Measurements from ENCODE around the gene KDELR1. TPM values are rescaled to one million over a fixed set of nuclear protein-coding genes. Genes with fewer than 3 reads are reported as not detected.

Gene KDELR1
- total RNA-seq, 1 experiment from 2014 or later, result 375 TPM

- Mint-ChIP-seq H3K27me3 (ENCODE audit: insufficient read depth, unreplicated experiment) (no peaks in the 10 kb centered on the region), H3K4me3 (ENCODE audit: unreplicated experiment) (no peak overlapping the region), H3K9me3 (ENCODE audit: unreplicated experiment) (no peaks in the 10 kb centered on the region), H3K27ac (ENCODE audit: unreplicated experiment) (no peak overlapping the region), H3K36me3 (ENCODE audit: insufficient read depth, unreplicated experiment) (no peaks in the 10 kb centered on the region), H3K4me1 (ENCODE audit: low read depth, unreplicated experiment) (peaks cover 8% of the 10 kb centered on the region)
- no peak overlapping the region for H3K4me3 ChIP-seq (ENCODE audit: low read depth, low read length)
- ChIA-PET CTCF (interaction anchor here (0.5 to 1.0 kb wide), 2 partner anchors 22 to 993 kb away, joined by 4 to 5 read pairs; partner anchors contain the start of genes DHX34, SYNGR4 and TMEM143), POLR2A (no interaction called here)
- no peaks in the 10 kb centered on the region for H3K9me3 ChIP-seq
- no TSS peak for BruUV-seq (replicated peaks)
- no peaks in the 10 kb centered on the region for H3K27me3 ChIP-seq (replicated peaks; ENCODE audit: control insufficient read depth, insufficient read depth, low read length)
- no peaks in the 10 kb centered on the region for H3K4me1 ChIP-seq
- no peak for TF ChIP-seq CTCF (IDR thresholded peaks at IDR 0.05; ENCODE audit: insufficient read depth in 1 of 2, low read depth in 1 of 2, low read length in 1 of 2, severe bottlenecking in 1 of 2, unreplicated experiment in 1 of 2)
- no peaks in the 10 kb centered on the region; the same call in 1 of the 2 replicates for H3K36me3 ChIP-seq (ENCODE audit: control insufficient read depth, insufficient read depth, low read length)
- intact Hi-C loops (cut with micrococcal nuclease; ENCODE audit: unreplicated experiment), result no loop called here
- no peak for DNase-seq
Observed at GRCh38 chr19:48341515-48342413, 49.6 kb downstream of the KDELR1 start.

GRCh38 chr19:48340995-48341394, 50.4 kb downstream of the KDELR1 start:
- Mint-ChIP-seq H3K4me1 (ENCODE audit: low read depth, unreplicated experiment) (peaks cover under 1% of the 10 kb centered on the region), H3K27ac (ENCODE audit: unreplicated experiment) (no peak overlapping the region), H3K9me3 (ENCODE audit: unreplicated experiment) (no peaks in the 10 kb centered on the region), H3K27me3 (ENCODE audit: insufficient read depth, unreplicated experiment) (no peaks in the 10 kb centered on the region), H3K4me3 (ENCODE audit: unreplicated experiment) (no peak overlapping the region), H3K36me3 (ENCODE audit: insufficient read depth, unreplicated experiment) (no peaks in the 10 kb centered on the region)
- no peak for DNase-seq
- Histone ChIP-seq H3K36me3 (ENCODE audit: control insufficient read depth, insufficient read depth, low read length) (no peaks in the 10 kb centered on the region; the same call in 1 of the 2 replicates), H3K9me3 (no peaks in the 10 kb centered on the region), H3K4me1 (no peaks in the 10 kb centered on the region), H3K4me3 (ENCODE audit: low read depth, low read length) (no peak overlapping the region), H3K27me3 (replicated peaks; ENCODE audit: control insufficient read depth, insufficient read depth, low read length) (no peaks in the 10 kb centered on the region)
- intact Hi-C loops (cut with micrococcal nuclease; ENCODE audit: unreplicated experiment), result no loop called here
- CTCF ChIA-PET, result interaction anchor here (0.5 to 1.0 kb wide), 2 partner anchors 23 to 992 kb away, joined by 4 to 5 read pairs; partner anchors contain the start of genes DHX34, SYNGR4 and TMEM143
- no TSS peak for BruUV-seq (replicated peaks)
- POLR2A ChIA-PET, result no interaction called here
- no peak for TF ChIP-seq CTCF (IDR thresholded peaks at IDR 0.05; ENCODE audit: insufficient read depth in 1 of 2, low read depth in 1 of 2, low read length in 1 of 2, severe bottlenecking in 1 of 2, unreplicated experiment in 1 of 2)

- CTCF ChIA-PET, result interaction anchor here (0.7 kb wide), 1 partner anchor 52 kb away, joined by 3 read pairs; the partner anchor contains the start of gene KDELR1
- POLR2A ChIA-PET, result interaction anchor here (0.6 to 1.3 kb wide), 2 partner anchors 18 to 810 kb away, joined by 3 read pairs; no protein-coding TSS in a partner anchor
Observed at GRCh38 chr19:48338802-48339503, 52.4 kb downstream of the KDELR1 start.

More at GRCh38 chr19:48338802-48339503, 52.4 kb downstream of the KDELR1 start:
- Histone ChIP-seq H3K4me1 (no peaks in the 10 kb centered on the region), H3K4me3 (ENCODE audit: low read depth, low read length) (no peak overlapping the region), H3K27me3 (replicated peaks; ENCODE audit: control insufficient read depth, insufficient read depth, low read length) (no peaks in the 10 kb centered on the region), H3K36me3 (ENCODE audit: control insufficient read depth, insufficient read depth, low read length) (no peaks in the 10 kb centered on the region; the same call in 1 of the 2 replicates), H3K9me3 (no peaks in the 10 kb centered on the region)
- intact Hi-C loops (cut with micrococcal nuclease; ENCODE audit: unreplicated experiment), result no loop called here
- Mint-ChIP-seq H3K9me3 (ENCODE audit: unreplicated experiment) (no peaks in the 10 kb centered on the region), H3K36me3 (ENCODE audit: insufficient read depth, unreplicated experiment) (peaks cover 7% of the 10 kb centered on the region), H3K27me3 (ENCODE audit: insufficient read depth, unreplicated experiment) (no peaks in the 10 kb centered on the region), H3K4me1 (ENCODE audit: low read depth, unreplicated experiment) (peaks cover 7% of the 10 kb centered on the region), H3K4me3 (ENCODE audit: unreplicated experiment) (no peak overlapping the region), H3K27ac (ENCODE audit: unreplicated experiment) (no peak overlapping the region)
- TF ChIP-seq CTCF (IDR thresholded peaks at IDR 0.05; ENCODE audit: insufficient read depth in 1 of 2, low read depth in 1 of 2, low read length in 1 of 2, severe bottlenecking in 1 of 2, unreplicated experiment in 1 of 2), result no peak
- no peak for DNase-seq
- BruUV-seq (replicated peaks), result no TSS peak
